HG03066 (cell line): Measurements from ENCODE around the gene ZNF777.
"Not testable (repeated sequence)": the region's sequence is repeated elsewhere in the genome, so short reads cannot be mapped to it uniquely, and the experiment has no call there.

Source experiments
- ATAC-seq: cut with Tn5 transposase; IDR thresholded peaks from one replicate; pipeline ENCODE4 v1.9.1; 2021; ENCODE audit warnings: low read depth; ENCODE audit not compliant: unreplicated experiment

Gene ZNF777

DNA sequence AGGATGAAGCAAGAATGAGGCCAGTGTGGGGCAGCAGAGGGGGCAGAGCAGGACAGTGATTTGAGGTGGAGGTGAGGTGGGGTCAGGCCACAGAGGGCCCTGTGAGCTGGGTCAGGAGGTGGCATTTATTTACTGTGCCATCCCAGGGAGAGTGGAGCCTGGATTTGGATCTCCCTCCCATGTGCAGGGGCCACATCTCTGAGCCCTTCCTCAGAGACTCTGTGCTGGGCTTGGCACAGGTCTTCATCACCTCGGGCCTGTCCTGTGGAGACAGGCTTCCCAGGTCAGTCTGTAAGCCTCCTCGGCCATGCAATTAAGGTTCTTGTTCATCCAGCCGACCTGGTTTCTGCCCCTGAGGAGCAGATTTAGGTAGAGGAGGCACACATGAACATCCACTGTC is 40.9 kb downstream of the ZNF777 start:
- no peak for ATAC-seq

DNA sequence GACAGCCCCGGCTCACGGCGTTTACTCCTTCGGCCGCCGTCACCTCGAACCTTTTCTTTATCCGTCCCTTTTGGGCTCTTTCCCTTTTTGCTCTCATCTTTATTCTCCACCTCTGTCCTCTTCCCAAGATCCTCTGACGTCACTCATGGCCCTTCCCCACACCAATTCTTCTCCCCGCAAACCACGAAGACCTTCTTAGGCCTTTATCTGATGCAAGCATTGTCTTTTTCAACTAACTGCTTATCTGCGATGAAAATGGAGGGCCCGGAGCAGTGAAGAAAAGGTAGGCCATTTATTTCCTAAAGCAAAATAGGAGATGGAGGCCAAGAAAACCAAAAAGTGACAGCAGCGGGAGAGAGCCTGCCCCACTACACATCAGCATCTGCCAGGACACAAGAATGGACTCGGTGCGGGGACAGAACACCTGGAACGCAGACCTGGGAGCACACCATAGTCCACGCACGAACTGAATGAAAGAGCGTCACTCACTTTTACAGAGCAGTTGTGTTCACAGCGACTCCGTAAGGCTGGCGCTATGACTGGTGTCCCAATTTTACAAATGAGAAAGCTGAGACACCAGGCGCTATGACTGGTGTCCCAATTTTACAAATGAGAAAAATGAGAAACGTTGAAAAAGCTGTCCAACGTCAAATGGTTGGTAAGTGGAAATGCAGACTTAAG is 45.3 kb downstream of the ZNF777 start:
- ATAC-seq = no peak

DNA sequence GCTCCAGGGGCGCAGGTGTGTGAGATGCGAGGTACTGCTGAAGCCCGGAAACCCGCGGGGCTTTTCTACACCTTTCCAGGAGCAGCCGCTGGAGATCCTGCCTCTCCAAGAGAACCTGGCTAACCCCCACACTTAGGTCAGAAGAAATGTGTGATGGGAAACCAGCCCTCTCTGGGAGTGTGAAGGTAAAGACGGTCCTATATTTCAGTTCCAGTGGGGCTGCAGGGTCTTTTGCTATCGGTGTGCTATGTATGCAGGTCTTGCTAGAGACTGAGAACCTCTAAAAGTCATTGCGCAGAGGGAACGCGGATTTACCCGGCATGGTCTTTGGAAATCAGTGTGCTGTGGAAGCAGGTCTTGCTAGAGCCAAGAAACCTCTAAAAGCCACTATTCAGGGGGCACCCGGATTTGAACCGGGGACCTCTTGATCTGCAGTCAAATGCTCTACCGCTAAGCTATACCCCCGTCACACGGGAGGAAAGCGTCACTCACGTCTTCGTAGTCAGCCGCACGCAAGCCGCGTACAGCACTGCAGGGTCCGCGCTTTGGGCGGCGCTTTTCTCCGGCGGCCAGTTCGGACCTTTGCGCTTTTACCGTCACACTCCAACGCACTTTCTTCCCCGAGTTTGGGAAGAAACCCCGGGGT is 46.0 kb downstream of the ZNF777 start:
- ATAC-seq = no peak

DNA sequence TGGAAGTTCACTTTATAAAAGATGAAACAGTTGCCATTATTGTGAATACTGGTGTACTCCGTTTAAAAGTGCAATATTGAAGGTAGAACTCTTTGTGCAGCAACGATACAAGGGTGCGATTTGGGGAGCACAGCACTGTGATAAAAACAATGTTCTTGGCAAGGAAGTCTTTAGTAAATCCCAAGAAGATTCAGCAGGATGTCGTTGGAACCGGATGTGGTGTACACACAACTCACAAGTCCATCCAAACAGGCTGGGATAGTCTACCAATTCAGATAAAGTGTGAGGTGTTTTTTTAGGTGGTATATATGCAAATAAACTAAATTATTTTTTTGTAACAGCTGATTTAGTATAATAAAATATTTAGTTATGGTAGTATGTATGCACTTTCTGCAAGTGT is 46.7 kb downstream of the ZNF777 start:
- ATAC-seq = no peak

DNA sequence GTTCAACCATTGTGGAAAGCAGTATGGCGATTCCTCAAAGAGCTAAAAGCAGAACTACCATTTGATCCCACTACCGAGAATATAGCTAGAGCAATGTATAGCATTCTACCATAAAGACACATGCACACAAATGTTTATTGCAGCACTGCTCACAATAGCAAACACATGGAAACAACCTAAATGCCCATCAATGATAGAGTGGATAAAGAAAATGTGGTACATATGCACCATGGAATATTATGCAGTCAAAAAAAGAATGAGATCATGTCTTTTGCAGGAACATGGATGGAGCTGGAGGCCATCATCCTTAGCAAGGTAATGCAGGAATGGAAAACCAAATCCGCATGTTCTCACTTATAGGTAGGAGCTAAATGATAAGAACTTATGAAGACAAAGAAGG is 47.8 kb downstream of the ZNF777 start:
- not testable (repeated sequence) for ATAC-seq

DNA sequence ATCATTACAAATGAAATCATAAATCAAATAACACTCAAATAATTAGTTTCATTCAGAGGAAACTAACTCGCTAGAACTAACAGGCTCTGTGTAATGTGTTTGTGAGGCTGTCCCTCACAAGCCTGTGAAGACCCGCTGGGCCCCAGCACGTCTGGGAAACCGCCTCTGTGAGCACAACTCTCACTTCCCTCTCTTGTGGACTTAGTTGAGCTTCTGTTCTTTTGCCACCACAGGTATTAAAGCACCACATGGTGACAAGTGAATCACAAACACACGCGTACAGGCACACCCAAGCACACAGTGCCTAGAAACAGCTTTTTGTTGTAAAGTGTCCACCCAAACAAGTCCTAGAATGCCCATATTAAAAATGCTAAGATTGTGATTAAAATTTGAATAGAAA is 51.0 kb downstream of the ZNF777 start:
- peak; percentile 60 for ATAC-seq

DNA sequence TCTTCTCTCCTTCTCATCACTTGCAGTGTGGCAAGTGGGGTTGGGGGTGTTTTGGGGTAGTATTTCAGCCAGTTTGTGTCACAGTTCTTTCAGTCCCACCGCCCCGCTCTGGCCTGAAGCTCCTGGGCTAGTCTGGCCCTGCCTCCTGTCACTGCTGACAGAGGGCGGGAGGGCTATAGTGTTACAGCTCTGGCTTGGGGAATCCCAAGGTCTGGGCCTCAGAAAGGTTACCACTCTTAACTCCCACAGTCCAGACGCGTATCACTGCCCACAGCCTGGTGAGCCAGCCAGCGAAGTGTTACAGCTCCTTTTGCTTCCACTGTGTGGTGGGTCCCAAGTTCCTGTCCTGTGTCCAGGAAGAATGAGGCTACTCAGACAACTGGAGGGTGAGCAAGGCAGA is 56.0 kb downstream of the ZNF777 start:
- no peak for ATAC-seq

DNA sequence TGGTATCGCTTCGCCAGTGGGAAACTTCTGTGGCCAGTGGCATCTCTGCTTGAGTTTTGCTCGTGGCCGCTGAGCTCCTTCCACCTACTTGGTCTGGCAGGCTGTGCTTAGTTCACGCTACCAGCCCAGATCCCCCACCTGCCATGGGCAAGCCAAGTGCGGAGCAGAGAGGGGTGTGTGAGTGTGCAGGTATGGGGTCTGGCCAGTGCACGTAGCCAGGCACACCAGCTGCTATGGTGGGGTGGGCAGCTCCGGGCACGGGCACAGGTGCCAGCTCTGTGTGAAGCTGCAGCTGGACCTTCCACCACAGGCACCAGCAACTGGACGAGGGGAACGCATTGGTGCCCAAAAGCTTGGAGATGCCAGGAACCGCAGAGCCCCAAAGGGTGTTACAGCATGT is 56.5 kb downstream of the ZNF777 start:
- no peak for ATAC-seq

DNA sequence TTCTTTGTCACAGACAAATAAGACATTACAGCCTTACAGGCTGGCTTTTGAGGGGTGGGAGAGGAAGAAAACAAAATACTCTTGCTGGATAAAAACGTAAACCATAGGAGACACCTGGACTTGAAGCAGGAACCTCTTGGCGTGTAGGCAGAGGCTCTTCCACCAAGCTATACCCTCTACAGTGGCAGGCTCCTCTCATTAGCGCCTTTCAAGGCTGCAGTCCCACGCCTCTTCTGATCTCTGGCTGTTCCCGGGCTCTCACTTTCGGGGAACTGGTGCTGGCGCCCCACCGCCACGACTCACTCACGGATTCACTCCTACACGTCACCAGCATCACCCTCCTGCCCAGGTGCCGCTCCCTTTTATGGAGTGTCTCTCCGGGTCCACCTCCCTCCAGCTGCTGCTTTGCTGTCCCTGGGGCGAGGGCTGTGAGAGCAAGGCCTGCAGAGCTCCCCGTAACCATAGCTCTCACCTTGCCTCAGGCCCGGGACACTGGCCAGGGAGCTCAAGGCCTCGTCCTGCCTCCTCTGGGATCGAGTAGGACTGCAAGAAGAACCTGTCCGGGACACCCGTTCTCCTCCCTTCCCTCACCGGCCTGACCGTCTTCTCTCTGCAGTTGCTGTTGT is 62.6 kb downstream of the ZNF777 start:
- no peak for ATAC-seq

DNA sequence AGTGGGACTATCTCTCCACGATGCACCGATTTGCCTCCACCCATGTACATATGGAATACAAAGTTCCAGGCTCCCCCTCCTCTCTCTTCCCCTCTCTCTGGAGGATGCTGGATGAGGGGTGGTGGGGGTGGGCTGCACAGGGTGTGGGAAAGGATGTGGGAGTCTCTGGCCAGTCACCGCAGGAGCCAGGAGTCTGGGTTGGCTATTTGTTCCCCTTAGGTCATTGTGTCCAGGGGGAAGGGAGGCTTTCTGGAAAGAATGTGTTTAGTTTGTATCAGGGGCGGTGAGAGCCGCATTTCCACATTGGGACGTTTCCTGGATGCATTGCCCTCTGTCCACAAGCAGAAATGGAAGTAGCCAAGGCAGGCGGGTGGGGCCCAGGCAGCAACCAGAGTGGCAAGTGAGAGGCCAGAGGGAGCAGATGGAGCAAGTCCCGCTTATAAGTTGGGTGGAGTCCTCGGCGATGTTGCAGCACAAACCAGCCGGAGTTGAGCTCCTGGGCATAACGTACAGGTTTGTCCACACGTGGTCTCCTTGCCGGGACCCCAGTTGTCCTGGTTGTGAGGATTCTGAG is 63.3 kb downstream of the ZNF777 start:
- ATAC-seq = no peak

DNA sequence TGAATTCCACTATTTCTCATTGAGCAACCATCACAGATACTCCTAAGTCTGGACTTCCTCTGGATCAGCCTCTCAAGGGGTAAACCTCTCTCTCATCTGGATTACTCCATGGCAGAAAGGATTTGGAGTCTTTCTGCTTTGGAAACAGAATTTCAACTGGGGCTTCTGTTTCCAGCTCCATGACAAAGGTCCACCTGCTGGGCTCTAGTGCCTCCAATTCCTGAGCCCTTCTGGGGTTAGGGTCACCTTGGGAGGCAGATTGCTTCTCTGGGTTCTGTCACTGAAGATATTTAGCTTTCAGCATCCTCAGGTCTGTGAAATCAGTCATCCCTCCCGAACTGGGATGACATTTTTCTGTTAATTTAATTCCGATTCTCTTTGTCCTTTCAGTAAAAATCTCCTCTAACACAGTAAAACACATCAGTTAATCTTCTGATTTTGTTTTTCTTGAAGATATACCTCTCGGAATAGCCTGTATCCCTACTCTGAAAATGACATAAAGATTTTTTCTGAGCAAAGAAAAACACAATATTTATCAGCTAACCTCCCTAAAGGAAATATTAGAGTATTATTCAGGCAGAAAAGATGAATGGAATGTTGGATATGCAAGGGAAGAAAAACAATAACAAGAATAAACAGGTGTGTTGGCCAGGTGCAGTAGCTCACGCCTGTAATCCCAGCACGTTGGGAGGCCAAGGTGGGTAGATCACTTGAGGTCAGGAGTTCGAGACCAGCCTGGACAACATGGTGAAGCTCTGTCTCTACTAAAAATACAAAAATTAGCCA is 72.1 kb downstream of the ZNF777 start:
- ATAC-seq = not testable (repeated sequence)

DNA sequence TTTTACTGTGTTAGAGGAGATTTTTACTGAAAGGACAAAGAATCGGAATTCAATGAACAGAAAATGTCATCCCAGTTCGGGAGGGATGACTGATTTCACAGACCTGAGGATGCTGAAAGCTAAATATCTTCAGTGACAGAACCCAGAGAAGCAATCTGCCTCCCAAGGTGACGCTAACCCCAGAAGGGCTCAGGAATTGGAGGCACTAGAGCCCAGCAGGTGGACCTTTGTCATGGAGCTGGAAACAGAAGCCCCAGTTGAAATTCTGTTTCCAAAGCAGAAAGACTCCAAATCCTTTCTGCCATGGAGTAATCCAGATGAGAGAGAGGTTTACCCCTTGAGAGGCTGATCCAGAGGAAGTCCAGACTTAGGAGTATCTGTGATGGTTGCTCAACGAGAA is 74.3 kb downstream of the ZNF777 start:
- not testable (repeated sequence) for ATAC-seq

DNA sequence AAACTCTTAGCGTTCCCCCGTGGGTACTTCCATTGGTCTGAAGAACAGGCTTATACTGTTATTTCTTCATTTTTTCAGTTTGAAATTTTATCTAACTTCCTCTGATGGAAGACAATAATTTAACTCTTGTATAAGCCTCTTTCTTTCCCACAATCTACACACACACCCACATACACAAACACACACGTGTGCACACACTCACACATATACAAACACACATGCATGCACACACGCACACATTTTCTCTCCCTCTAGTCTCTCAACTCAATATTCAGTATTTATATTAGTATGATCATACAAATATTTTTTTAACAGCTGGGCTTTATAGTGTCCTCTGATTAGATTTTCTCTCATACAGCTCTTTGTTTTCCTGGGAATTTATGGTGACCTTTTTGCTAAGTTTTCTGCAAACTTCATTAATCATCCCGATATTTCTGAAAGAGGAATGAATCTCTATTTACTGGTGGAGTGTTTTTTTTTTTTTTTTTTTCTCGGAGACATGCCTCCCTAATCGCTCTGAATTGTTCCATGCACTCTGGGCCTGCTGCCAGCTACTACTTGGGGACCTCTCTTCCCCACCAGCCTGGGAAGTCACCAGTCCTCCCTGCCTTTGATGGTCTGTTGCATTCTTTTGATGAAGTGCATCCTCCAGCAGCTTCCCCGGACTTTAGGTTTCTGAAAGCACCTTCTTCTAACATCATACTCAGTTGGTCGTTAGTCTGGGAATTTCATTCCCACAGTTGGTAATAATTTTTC is 75.5 kb downstream of the ZNF777 start:
- no peak for ATAC-seq
